Measurements from ENCODE around the gene PIGA.

DNA sequence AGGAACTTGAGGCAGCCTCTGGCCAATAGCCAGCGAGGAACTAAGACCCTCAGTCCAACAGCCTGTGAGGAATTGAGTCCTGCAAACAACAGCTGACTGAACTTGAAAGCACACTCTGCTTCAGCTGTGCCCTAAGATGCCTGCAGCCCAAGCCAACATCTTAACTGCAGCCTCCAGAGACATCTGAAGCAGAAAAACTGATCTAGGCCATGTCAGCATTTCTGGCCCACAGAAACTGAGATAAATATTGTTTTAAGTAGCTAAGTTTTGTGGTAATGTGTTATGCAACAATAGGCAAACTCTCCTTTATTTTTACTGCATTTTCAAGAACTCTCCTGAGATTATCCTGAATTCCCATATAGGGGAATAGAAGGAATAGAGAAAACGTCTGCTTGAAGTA is 24.4 kb upstream of the PIGA start:
- TF ChIP-seq, protein P1, sequence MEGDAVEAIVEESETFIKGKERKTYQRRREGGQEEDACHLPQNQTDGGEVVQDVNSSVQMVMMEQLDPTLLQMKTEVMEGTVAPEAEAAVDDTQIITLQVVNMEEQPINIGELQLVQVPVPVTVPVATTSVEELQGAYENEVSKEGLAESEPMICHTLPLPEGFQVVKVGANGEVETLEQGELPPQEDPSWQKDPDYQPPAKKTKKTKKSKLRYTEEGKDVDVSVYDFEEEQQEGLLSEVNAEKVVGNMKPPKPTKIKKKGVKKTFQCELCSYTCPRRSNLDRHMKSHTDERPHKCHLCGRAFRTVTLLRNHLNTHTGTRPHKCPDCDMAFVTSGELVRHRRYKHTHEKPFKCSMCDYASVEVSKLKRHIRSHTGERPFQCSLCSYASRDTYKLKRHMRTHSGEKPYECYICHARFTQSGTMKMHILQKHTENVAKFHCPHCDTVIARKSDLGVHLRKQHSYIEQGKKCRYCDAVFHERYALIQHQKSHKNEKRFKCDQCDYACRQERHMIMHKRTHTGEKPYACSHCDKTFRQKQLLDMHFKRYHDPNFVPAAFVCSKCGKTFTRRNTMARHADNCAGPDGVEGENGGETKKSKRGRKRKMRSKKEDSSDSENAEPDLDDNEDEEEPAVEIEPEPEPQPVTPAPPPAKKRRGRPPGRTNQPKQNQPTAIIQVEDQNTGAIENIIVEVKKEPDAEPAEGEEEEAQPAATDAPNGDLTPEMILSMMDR (IDR thresholded peaks at IDR 0.05) = no peak
- TF ChIP-seq ZFX (IDR thresholded peaks at IDR 0.05; ENCODE audit: borderline replicate concordance) = no peak

Data from 22Rv1 (cell line).